Ovary (tissue), 3 donors: ENCODE results near the gene NOXA1.

Source experiments
- CTCF ChIP-seq, 3 donors: fragments of 450-650 bp in 2 of 3; fragments of 200-600 bp in 1 of 3; IDR thresholded peaks; one replicate each; pipeline versions ENCODE4 v1.5.1 to v1.8.0; 2016 to 2022; ENCODE audit warnings: antibody characterized with exemption in 3 of 3, mild to moderate bottlenecking in 1 of 3
- EP300 ChIP-seq: sonication (generic); formaldehyde crosslinking; IDR thresholded peaks from one replicate; pipeline ENCODE4 v1.6.1; 2017; ENCODE audit warnings: antibody characterized with exemption
- donor health status: DM: no; HTN: no; CAD: no.

GRCh38 chr9:137476856-137477255 lies 53.7 kb downstream of the NOXA1 start:
- TF ChIP-seq CTCF (IDR thresholded peaks at IDR 0.05) (no peak), EP300 (no peak)
